Caco-2 (cell line): ENCODE results near the gene RPL34. TPM values are rescaled to one million over a fixed set of nuclear protein-coding genes. Genes with fewer than 3 reads are reported as not detected.
A peak's percentile ranks its signal among the peaks of the same experiment; 100 is the strongest.

ENCODE experiments used
- BruUV-seq: library from RNA; stranded (reverse); fragments of 400-500 nt; replicated peaks from 2 replicates; lab custom pipeline; 2021; lab: Mats Ljungman, UMichigan
- CTCF ChIA-PET: fragments of 300-600 bp; sonication (Branson Sonifier 250); formaldehyde crosslinking; loops from one replicate; lab custom pipeline; 2022; ENCODE audit warnings: antibody characterized with exemption; lab: Charles Lee
- POLR2A ChIA-PET: fragments of 300-600 bp; sonication (Branson Sonifier 250); formaldehyde crosslinking; loops from one replicate; lab custom pipeline; 2022; ENCODE audit warnings: antibody characterized with exemption; lab: Charles Lee
- DNase-seq, 2 experiments: peaks; one replicate each; pipeline versions ENCODE4 v3.0.0 to v3.0.0-alpha.2; 2020 to 2022
- H3K27me3 ChIP-seq: replicated peaks from 2 replicates; pipeline ENCODE4 v1.6.0; 2011; ENCODE audit warnings: low read length; ENCODE audit not compliant: control insufficient read depth, insufficient read depth
- H3K36me3 ChIP-seq: 2 replicates; pipeline ENCODE4 v1.5.1; 2011; ENCODE audit warnings: low read length; ENCODE audit not compliant: control insufficient read depth, insufficient read depth
- H3K4me1 ChIP-seq: fragments of 250-450 bp; sonication (Bioruptor Pico); 2 replicates; pipeline ENCODE4 v1.5.1; 2020; ENCODE audit warnings: mild to moderate bottlenecking
- H3K4me3 ChIP-seq: 2 replicates; pipeline ENCODE4 v1.5.1; 2011; ENCODE audit warnings: low read depth, mild to moderate bottlenecking, control low read depth, low read length
- H3K9me3 ChIP-seq: fragments of 250-450 bp; sonication (Bioruptor Pico); 2 replicates; pipeline ENCODE4 v1.5.1; 2020; ENCODE audit warnings: mild to moderate bottlenecking, moderate library complexity
- H3K27ac Mint-ChIP-seq: one replicate; pipeline ENCODE4 v1.8.0; 2022; ENCODE audit warnings: mixed read lengths; ENCODE audit not compliant: unreplicated experiment
- H3K27me3 Mint-ChIP-seq: one replicate; pipeline ENCODE4 v1.8.0; 2022; ENCODE audit warnings: mixed read lengths; ENCODE audit not compliant: insufficient read depth, unreplicated experiment
- H3K36me3 Mint-ChIP-seq: one replicate; pipeline ENCODE4 v1.8.0; 2022; ENCODE audit warnings: mild to moderate bottlenecking, mixed read lengths; ENCODE audit not compliant: insufficient read depth, unreplicated experiment
- H3K4me1 Mint-ChIP-seq: one replicate; pipeline ENCODE4 v1.8.0; 2022; ENCODE audit warnings: low read depth, mixed read lengths; ENCODE audit not compliant: unreplicated experiment
- H3K4me3 Mint-ChIP-seq: one replicate; pipeline ENCODE4 v1.8.0; 2022; ENCODE audit warnings: mild to moderate bottlenecking, moderate library complexity, mixed read lengths; ENCODE audit not compliant: unreplicated experiment
- H3K9me3 Mint-ChIP-seq: one replicate; pipeline ENCODE4 v1.8.0; 2022; ENCODE audit warnings: mixed read lengths; ENCODE audit not compliant: unreplicated experiment
- intact Hi-C: fragments of 100-400 bp; cut with micrococcal nuclease; formaldehyde crosslinking; loops from one replicate; pipeline ENCODE4 v1.10.0; 2022; ENCODE audit not compliant: unreplicated experiment
- total RNA-seq: library from RNA; stranded (reverse); gene quantifications from 2 replicates; pipeline ENCODE4 v1.2.3, GENCODE V29; 2022
- TF ChIP-seq, protein P1 (sequence below), 2 experiments: fragments of 200-600 bp in 1 of 2; IDR thresholded peaks; 1 replicate in 1 of 2; 2 replicates in 1 of 2; pipeline versions ENCODE4 v1.5.1 to v1.8.0; 2011 to 2022; ENCODE audit warnings: antibody characterized with exemption in 1 of 2, control low read depth in 1 of 2, inconsistent platforms in 1 of 2, low read depth in 1 of 2, low read length in 1 of 2, mild to moderate bottlenecking in 1 of 2, moderate library complexity in 1 of 2; ENCODE audit not compliant: insufficient read depth in 1 of 2, severe bottlenecking in 1 of 2, unreplicated experiment in 1 of 2

Gene RPL34
- total RNA-seq, 1 experiment from 2014 or later = 1,075 TPM

DNA sequence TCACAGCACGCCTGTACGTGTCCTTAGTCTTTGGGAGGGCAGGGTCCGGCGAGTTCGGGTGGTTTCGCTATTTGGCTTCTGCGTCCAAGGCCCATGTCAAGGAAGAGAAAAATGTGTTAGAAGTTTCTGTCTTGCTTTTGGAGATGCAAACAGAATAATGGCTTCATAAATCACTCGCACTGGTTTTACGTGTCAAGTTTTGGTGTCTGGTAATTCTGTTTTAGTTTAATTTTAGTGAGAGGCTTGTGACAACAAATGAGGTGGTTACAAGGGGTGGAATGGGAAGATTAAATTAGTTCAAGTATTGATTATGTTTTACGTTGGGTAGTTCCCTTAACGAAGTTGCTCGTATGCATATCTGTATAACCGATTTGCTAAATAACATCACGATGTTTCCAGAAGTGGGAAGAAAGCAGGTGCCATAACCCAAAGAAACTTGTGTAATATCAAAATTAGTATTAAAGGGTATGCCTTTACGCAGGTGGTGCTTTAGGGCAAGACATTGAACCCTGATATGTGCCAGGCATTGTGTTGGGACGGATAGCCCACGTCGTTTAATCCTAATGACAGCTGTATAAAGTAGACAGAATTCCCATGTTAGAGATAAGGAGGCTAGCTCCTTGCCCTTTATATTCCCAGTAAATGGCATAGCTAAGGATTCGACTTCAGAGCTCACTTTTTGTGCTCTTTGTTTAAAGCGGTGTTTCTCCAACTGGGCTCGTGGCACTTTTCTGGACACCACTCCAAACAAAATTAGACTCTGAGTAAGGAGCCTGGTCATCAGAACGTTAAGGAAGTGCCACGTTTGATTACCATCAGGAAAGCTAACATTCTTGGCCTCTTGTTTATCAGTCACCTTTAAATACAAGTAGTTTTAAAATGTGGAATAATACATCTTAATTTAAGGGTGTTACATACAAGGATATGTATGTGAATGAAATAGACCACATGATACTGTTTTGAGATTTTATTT lies 843 bp downstream of the RPL34 start:
- no peaks in the 10 kb centered on the region for H3K9me3 ChIP-seq
- ChIA-PET POLR2A (interaction anchor here (0.6 to 1.1 kb wide), 4 partner anchors 9 to 30 kb away, joined by 3 to 4 read pairs (median 4); no protein-coding TSS in a partner anchor), CTCF (interaction anchor here (0.7 kb wide), 1 partner anchor 49 kb away, joined by 3 read pairs; no protein-coding TSS in a partner anchor)
- H3K36me3 ChIP-seq = peaks cover 3% of the 10 kb centered on the region
- Mint-ChIP-seq H3K36me3 (peaks cover 61% of the 10 kb centered on the region), H3K9me3 (no peaks in the 10 kb centered on the region), H3K27ac (peak overlapping the region; percentile 99), H3K27me3 (no peaks in the 10 kb centered on the region), H3K4me3 (peak overlapping the region; percentile 96), H3K4me1 (peaks cover 15% of the 10 kb centered on the region)
- intact Hi-C loops = loop anchor here (1.0 to 2.0 kb wide), 2 partner anchors 30 to 31 kb away; partner anchors contain the start of gene OSTC
- peaks cover 13% of the 10 kb centered on the region for H3K4me1 ChIP-seq
- H3K27me3 ChIP-seq = no peaks in the 10 kb centered on the region
- BruUV-seq = TSS peak; percentile 69
- TF ChIP-seq, protein P1, sequence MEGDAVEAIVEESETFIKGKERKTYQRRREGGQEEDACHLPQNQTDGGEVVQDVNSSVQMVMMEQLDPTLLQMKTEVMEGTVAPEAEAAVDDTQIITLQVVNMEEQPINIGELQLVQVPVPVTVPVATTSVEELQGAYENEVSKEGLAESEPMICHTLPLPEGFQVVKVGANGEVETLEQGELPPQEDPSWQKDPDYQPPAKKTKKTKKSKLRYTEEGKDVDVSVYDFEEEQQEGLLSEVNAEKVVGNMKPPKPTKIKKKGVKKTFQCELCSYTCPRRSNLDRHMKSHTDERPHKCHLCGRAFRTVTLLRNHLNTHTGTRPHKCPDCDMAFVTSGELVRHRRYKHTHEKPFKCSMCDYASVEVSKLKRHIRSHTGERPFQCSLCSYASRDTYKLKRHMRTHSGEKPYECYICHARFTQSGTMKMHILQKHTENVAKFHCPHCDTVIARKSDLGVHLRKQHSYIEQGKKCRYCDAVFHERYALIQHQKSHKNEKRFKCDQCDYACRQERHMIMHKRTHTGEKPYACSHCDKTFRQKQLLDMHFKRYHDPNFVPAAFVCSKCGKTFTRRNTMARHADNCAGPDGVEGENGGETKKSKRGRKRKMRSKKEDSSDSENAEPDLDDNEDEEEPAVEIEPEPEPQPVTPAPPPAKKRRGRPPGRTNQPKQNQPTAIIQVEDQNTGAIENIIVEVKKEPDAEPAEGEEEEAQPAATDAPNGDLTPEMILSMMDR (IDR thresholded peaks at IDR 0.05; ENCODE audit: insufficient read depth in 1 of 2, low read depth in 1 of 2, low read length in 1 of 2, severe bottlenecking in 1 of 2, unreplicated experiment in 1 of 2) = no peak
- peak overlapping the region; percentile 82 for H3K4me3 ChIP-seq
- no peak for DNase-seq

DNA sequence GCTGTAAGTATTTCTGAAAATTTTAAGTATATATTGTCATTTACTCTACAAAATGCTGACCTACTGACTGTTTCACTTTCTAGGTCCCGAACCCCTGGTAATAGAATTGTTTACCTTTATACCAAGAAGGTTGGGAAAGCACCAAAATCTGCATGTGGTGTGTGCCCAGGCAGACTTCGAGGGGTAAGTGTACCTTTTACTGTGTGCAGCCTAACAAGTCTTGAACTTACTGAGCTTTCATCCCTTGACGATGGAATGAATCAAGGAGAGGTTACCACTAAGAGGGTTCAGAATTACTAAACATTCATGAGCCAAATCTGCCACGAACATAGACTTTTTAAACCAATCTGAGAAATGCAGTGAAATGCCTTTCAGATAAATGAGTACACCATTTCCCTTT lies 1.6 kb downstream of the RPL34 start:
- peaks cover 13% of the 10 kb centered on the region for H3K4me1 ChIP-seq
- TF ChIP-seq, protein P1 (IDR thresholded peaks at IDR 0.05; ENCODE audit: insufficient read depth in 1 of 2, low read depth in 1 of 2, low read length in 1 of 2, severe bottlenecking in 1 of 2, unreplicated experiment in 1 of 2) = no peak
- ChIA-PET CTCF (no interaction called here), POLR2A (interaction anchor here (0.7 kb wide), 1 partner anchor 16 kb away, joined by 3 read pairs; no protein-coding TSS in a partner anchor)
- H3K36me3 ChIP-seq = peaks cover 3% of the 10 kb centered on the region
- Mint-ChIP-seq H3K27ac (no peak overlapping the region), H3K27me3 (no peaks in the 10 kb centered on the region), H3K4me1 (peaks cover 15% of the 10 kb centered on the region), H3K36me3 (peaks cover 69% of the 10 kb centered on the region), H3K4me3 (peak overlapping the region; percentile 96), H3K9me3 (no peaks in the 10 kb centered on the region)
- intact Hi-C loops = no loop called here
- no peaks in the 10 kb centered on the region for H3K9me3 ChIP-seq
- peak overlapping the region; percentile 82 for H3K4me3 ChIP-seq
- BruUV-seq = no TSS peak
- no peak for DNase-seq
- H3K27me3 ChIP-seq = no peaks in the 10 kb centered on the region

- no peaks in the 10 kb centered on the region for H3K27me3 Mint-ChIP-seq
- peak overlapping the region; percentile 34 for H3K27ac Mint-ChIP-seq
- POLR2A ChIA-PET = no interaction called here
These were observed 2.5 kb downstream of the RPL34 start for GRCh38 chr4:108622828-108623227.

More at GRCh38 chr4:108622828-108623227, 2.5 kb downstream of the RPL34 start:
- BruUV-seq = no TSS peak
- Histone ChIP-seq H3K27me3 (no peaks in the 10 kb centered on the region), H3K36me3 (peaks cover 3% of the 10 kb centered on the region), H3K4me3 (no peak overlapping the region), H3K9me3 (no peaks in the 10 kb centered on the region), H3K4me1 (peaks cover 13% of the 10 kb centered on the region)
- Mint-ChIP-seq H3K4me3 (peak overlapping the region; percentile 46), H3K36me3 (peaks cover 73% of the 10 kb centered on the region), H3K4me1 (peaks cover 15% of the 10 kb centered on the region), H3K9me3 (no peaks in the 10 kb centered on the region)
- CTCF ChIA-PET = no interaction called here
- DNase-seq = no peak
- intact Hi-C loops = no loop called here
- TF ChIP-seq, protein P1 (IDR thresholded peaks at IDR 0.05; ENCODE audit: insufficient read depth in 1 of 2, low read depth in 1 of 2, low read length in 1 of 2, severe bottlenecking in 1 of 2, unreplicated experiment in 1 of 2) = no peak
